Measurements from ENCODE around the gene SLC27A2.

DNA sequence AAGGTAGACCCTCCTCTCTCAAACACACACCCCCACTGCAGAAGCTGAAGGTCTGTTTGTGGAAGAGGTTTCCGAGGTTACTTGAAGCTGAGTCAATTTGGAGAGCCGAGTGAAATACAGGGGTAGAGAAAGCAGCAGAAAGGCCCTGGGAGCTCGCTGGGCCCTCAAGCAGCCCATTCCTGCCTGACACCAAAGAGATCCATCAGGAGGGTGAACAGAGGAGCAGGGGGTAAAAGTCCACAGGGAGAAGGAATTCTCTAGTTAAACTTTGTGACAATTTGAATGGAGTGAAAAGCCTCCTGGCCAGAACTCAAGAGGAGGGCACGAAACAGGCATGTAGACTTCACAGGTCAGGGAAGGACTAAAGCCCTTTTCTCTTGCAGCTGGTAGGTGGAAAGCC is 13.6 kb upstream of the SLC27A2 start:
- TF ChIP-seq POLR2AphosphoS5 (IDR thresholded peaks at IDR 0.05; ENCODE audit: borderline replicate concordance, low read depth, low read length) (no peak), EZH2 (IDR thresholded peaks at IDR 0.05) (no peak)
